Frontal cortex (tissue), 4 donors: ENCODE results near the gene S100P. TPM values are rescaled to one million over a fixed set of nuclear protein-coding genes. Genes with fewer than 3 reads are reported as not detected.

Experiments used
- DNase-seq, 2 donors: peaks; one replicate each; pipeline ENCODE4 v3.0.0; 2012; ENCODE audit warnings: low spot score in 2 of 2
- FAIRE-seq: peaks from 2 replicates; lab custom pipeline; 2012; peaks lifted over from hg19 to GRCh38; lab: Jason Lieb, UNC
- total RNA-seq: library from RNA; depleted of rRNA; stranded (reverse); fragments of >200 nt; gene quantifications from one replicate; pipeline ENCODE4 v1.2.3, GENCODE V29; 2014
- donor health status: control.
- donor health status: control.
- donor health status: control.

Gene S100P
- total RNA-seq, 1 donor from 2014 or later, result 0.41 TPM

GRCh38 chr4:6740347-6740746, 46.7 kb downstream of the S100P start:
- no peak for FAIRE-seq
- no peak for DNase-seq

DNA sequence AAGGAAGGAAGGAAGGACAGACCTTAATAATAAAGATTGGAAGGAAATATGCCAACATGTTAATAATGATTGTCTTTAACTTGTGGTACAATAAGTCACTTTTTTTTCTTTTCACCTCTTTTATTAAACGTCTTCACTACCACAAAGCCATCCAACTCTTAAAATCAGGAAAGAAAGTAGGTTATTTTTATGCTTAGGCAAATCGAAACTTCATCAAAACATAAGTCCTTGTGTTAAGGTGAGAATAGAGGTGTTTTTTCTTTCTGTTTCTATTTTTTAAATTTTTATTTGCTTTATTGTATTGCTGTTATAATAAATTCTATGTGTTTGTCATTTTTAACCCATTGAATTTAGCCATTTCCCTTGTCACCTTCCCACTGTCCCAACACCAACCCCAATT, 48.8 kb downstream of the S100P start:
- DNase-seq (no peak), FAIRE-seq (no peak)

DNA sequence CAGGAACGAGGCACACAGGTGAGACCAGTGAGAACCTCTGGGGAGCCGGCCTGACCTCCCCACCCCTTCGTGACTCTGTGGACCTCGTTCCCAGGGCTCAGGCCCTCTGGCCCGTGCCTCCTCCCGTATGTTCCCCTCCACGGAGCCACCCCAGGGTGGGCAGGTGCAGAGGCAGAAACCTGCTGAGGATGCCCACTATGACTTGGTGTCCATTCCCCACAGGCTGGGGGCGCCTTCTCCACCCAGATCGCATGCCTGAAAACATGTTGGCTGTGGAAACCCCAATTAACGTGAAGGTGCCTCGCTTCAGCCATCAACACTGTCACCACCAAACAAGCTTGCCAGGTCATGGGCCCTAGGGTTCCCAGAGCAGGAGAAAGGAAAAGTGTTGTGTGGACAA, 49.3 kb downstream of the S100P start:
- FAIRE-seq, result no peak

More for the DNA sequence above, 49.3 kb downstream of the S100P start:
- no peak for DNase-seq

Other genes with a start within 250 kb of the S100P start
- 46.9 TPM for gene PPP2R2C, start 221.3 kb upstream of the S100P start, total RNA-seq
- 7.3 TPM for gene MAN2B2, start 118.7 kb upstream of the S100P start, total RNA-seq
- 83.2 TPM for gene MRFAP1, start 53.2 kb upstream of the S100P start, total RNA-seq
- 100 TPM for gene MRFAP1L1, start 16.0 kb downstream of the S100P start, total RNA-seq
- gene BLOC1S4, start 22.3 kb downstream of the S100P start, total RNA-seq, result 10.2 TPM
- 44.4 TPM for gene KIAA0232, start 88.8 kb downstream of the S100P start, total RNA-seq
- 207 TPM for gene TBC1D14, start 215.9 kb downstream of the S100P start, total RNA-seq